ENCODE results near the gene TSC1. TPM values are rescaled to one million over a fixed set of nuclear protein-coding genes. Genes with fewer than 3 reads are reported as not detected.

Gene TSC1
- total and polyA plus RNA-seq, 7 donors, result 4.2 to 55.9 (median 35.3) TPM

- DNase-seq, result peak; percentile 33
- peaks cover 0 to 18% (median 5%) of the 10 kb centered on the region in 4 donors for H3K4me1 ChIP-seq
- TF ChIP-seq EP300 (IDR thresholded peaks at IDR 0.05), result no peak
- no peak for TF ChIP-seq POLR2AphosphoS5 (IDR thresholded peaks at IDR 0.05)
- TF ChIP-seq POLR2A (IDR thresholded peaks at IDR 0.05), result no peak
- no peak for TF ChIP-seq CTCF (IDR thresholded peaks at IDR 0.05)
- H3K27me3 ChIP-seq, result no peaks in the 10 kb centered on the region
- no peaks in the 10 kb centered on the region for H3K36me3 ChIP-seq
- H3K27ac ChIP-seq, result no peak overlapping the region
- WGBS, 2 donors, result 87% methylated on average over 12 of the region's 12 CpGs
- intact Hi-C loops (cut with DNase I), result no loop called here
- H3K9me3 ChIP-seq, result no peaks in the 10 kb centered on the region
- H3K4me3 ChIP-seq, result no peak overlapping the region
Observed at GRCh38 chr9:132846109-132846917, 98.1 kb downstream of the TSC1 start.

GRCh38 chr9:132842124-132843044, 102.0 kb downstream of the TSC1 start:
- no peaks in the 10 kb centered on the region for H3K9me3 ChIP-seq
- no peak overlapping the region for H3K27ac ChIP-seq
- H3K27me3 ChIP-seq, result no peaks in the 10 kb centered on the region
- no peak overlapping the region for H3K4me3 ChIP-seq
- WGBS, 2 donors, result 88 to 92% methylated on average over 5 of the region's 5 CpGs
- no peaks in the 10 kb centered on the region for H3K36me3 ChIP-seq
- no peak for TF ChIP-seq POLR2AphosphoS5 (IDR thresholded peaks at IDR 0.05)
- no peak for TF ChIP-seq EP300 (IDR thresholded peaks at IDR 0.05)
- TF ChIP-seq CTCF (IDR thresholded peaks at IDR 0.05), result no peak
- no peak for TF ChIP-seq POLR2A (IDR thresholded peaks at IDR 0.05)
- no peaks in the 10 kb centered on the region for H3K4me1 ChIP-seq
- intact Hi-C loops (cut with DNase I), result no loop called here
- peak; percentile 27 for DNase-seq

Small RNA genes within 50 kb of the gene (small RNA-seq; reads per million reads assigned to genes)
- gene AL593851.1 (0 reads per million in 3 donors), gene MIR548AW (0.97 to 3.6 (median 2.1) reads per million in 3 donors), gene RNU7-21P (0 reads per million in 3 donors)

Other genes with a start within 250 kb of the TSC1 start
- 1 to 10 TPM in 1 of 4 donors, under 1 TPM in 2, not detected in 1; 0.36 to 1.2 (median 0.81) TPM for gene AK8, start 66.3 kb downstream of the TSC1 start, total RNA-seq
- gene AK8, start 66.3 kb downstream of the TSC1 start, polyA plus RNA-seq, result under 1 TPM in 1 of 3 donors, not detected in 2; 0.25 TPM
- gene SPACA9, start 65.7 kb downstream of the TSC1 start, total RNA-seq, result 10 to 100 TPM in 3 of 4 donors, 1 to 10 TPM in 1; 4.3 to 14.0 (median 11.7) TPM
- gene SPACA9, start 65.7 kb downstream of the TSC1 start, polyA plus RNA-seq, result 1 to 10 TPM in 2 of 3 donors, under 1 TPM in 1; 0.69 to 2.1 (median 1.2) TPM
- gene GFI1B, start 34.1 kb upstream of the TSC1 start, total RNA-seq, result under 1 TPM in 1 of 4 donors, not detected in 3; 0.28 TPM
- under 1 TPM in 2 of 3 donors, not detected in 1; 0.87 to 0.92 TPM for gene GFI1B, start 34.1 kb upstream of the TSC1 start, polyA plus RNA-seq
- 10 to 100 TPM; 42.0 to 49.6 (median 47.2) TPM for gene GTF3C5, start 86.4 kb upstream of the TSC1 start, total RNA-seq
- 10 to 100 TPM; 25.8 to 52.7 (median 28.7) TPM for gene GTF3C5, start 86.4 kb upstream of the TSC1 start, polyA plus RNA-seq
- gene CEL, start 117.4 kb upstream of the TSC1 start, total RNA-seq, result 1 to 10 TPM in 1 of 4 donors, under 1 TPM in 1, not detected in 2; 0.36 to 1.1 TPM
- 1 to 10 TPM in 2 of 3 donors, under 1 TPM in 1; 0.46 to 4.8 (median 1.0) TPM for gene CEL, start 117.4 kb upstream of the TSC1 start, polyA plus RNA-seq
- gene RALGDS, start 176.6 kb upstream of the TSC1 start, total RNA-seq, result 10 to 100 TPM; 35.2 to 52.7 (median 39.6) TPM
- gene RALGDS, start 176.6 kb upstream of the TSC1 start, polyA plus RNA-seq, result 10 to 100 TPM; 27.6 to 49.7 (median 32.1) TPM
- gene GBGT1, start 219.3 kb upstream of the TSC1 start, total RNA-seq, result 10 to 100 TPM in 3 of 4 donors, 1 to 10 TPM in 1; 8.9 to 31.1 (median 19.2) TPM
- 1 to 10 TPM; 4.2 to 9.9 (median 5.4) TPM for gene GBGT1, start 219.3 kb upstream of the TSC1 start, polyA plus RNA-seq